CD14-positive monocyte (primary cell): ENCODE measurements around the gene OSBPL10. TPM values are rescaled to one million over a fixed set of nuclear protein-coding genes. Genes with fewer than 3 reads are reported as not detected.
A peak's percentile ranks its signal among the peaks of the same experiment; 100 is the strongest.

Source experiments
- DNase-seq, 3 donors: peaks; one replicate each; pipeline ENCODE4 v3.0.0-alpha.2; 2011 to 2022
- H2AFZ ChIP-seq: 2 replicates; pipeline ENCODE4 v1.6.0; 2012; ENCODE audit warnings: mild to moderate bottlenecking, low read depth, low read length, inconsistent platforms; ENCODE audit not compliant: insufficient read depth, poor library complexity, severe bottlenecking
- H3K27ac ChIP-seq, 2 donors: 1 replicate in 1 of 2; 2 replicates in 1 of 2; pipeline ENCODE4 v1.5.1; 2012 to 2013; ENCODE audit warnings: low read length in 2 of 2, control low read depth in 1 of 2, inconsistent platforms in 1 of 2, low read depth in 1 of 2, mild to moderate bottlenecking in 1 of 2
- H3K27me3 ChIP-seq, 2 donors: one replicate each; pipeline versions ENCODE4 v1.6.0 to v1.6.1; 2011 to 2013; ENCODE audit warnings: low read length in 2 of 2; ENCODE audit not compliant: control insufficient read depth in 2 of 2, insufficient read depth in 2 of 2
- H3K36me3 ChIP-seq, 2 donors: replicated peaks in 1 of 2; 1 replicate in 1 of 2; 2 replicates in 1 of 2; pipeline versions ENCODE4 v1.5.1 to v1.6.1; 2012 to 2013; ENCODE audit warnings: low read length in 2 of 2, control low read depth in 1 of 2, inconsistent platforms in 1 of 2, mild to moderate bottlenecking in 1 of 2; ENCODE audit not compliant: insufficient read depth in 2 of 2, control insufficient read depth in 1 of 2
- H3K4me1 ChIP-seq, 2 donors: 1 replicate in 1 of 2; 2 replicates in 1 of 2; pipeline versions ENCODE4 v1.5.1 to v1.6.1; 2012 to 2013; ENCODE audit warnings: low read length in 2 of 2, control low read depth in 1 of 2, inconsistent platforms in 1 of 2, mild to moderate bottlenecking in 1 of 2, moderate library complexity in 1 of 2; ENCODE audit not compliant: insufficient read depth in 2 of 2, control insufficient read depth in 1 of 2
- H3K4me2 ChIP-seq: replicated peaks from 2 replicates; pipeline ENCODE3; 2012; ENCODE audit warnings: low read length, moderate library complexity, mild to moderate bottlenecking; ENCODE audit not compliant: poor library complexity, severe bottlenecking; ENCODE audit errors: extremely low read depth
- H3K4me3 ChIP-seq, 3 experiments: fragments of 200-600 bp in 1 of 3; sonication (generic) in 1 of 3; replicated peaks in 1 of 3; 1 replicate in 2 of 3; 2 replicates in 1 of 3; pipeline ENCODE4 v1.5.1; 2011 to 2013; ENCODE audit warnings: low read length in 3 of 3, mild to moderate bottlenecking in 3 of 3, control low read depth in 2 of 3, low read depth in 2 of 3, inconsistent platforms in 1 of 3, moderate library complexity in 1 of 3
- H3K79me2 ChIP-seq: 2 replicates; pipeline ENCODE4 v1.6.0; 2012; ENCODE audit warnings: mild to moderate bottlenecking, control low read depth, inconsistent platforms, low read length, moderate library complexity; ENCODE audit not compliant: insufficient read depth
- H3K9ac ChIP-seq: 2 replicates; pipeline ENCODE4 v1.6.0; 2017; ENCODE audit warnings: low read length, mild to moderate bottlenecking; ENCODE audit not compliant: insufficient read depth, poor library complexity, severe bottlenecking
- H3K9me3 ChIP-seq, 2 donors: replicated peaks in 1 of 2; 1 replicate in 1 of 2; 2 replicates in 1 of 2; pipeline versions ENCODE4 v1.5.1 to v1.6.1; 2012 to 2013; ENCODE audit warnings: low read length in 2 of 2, control low read depth in 1 of 2; ENCODE audit not compliant: control insufficient read depth in 1 of 2, insufficient read depth in 1 of 2
- H4K20me1 ChIP-seq: 2 replicates; pipeline ENCODE4 v1.6.0; 2012; ENCODE audit warnings: mild to moderate bottlenecking, low read length, control low read depth, moderate library complexity; ENCODE audit not compliant: insufficient read depth
- H3K27ac Mint-ChIP-seq, 7 donors: one replicate each; pipeline ENCODE4 v1.8.0; 2020; ENCODE audit warnings: mild to moderate bottlenecking in 7 of 7, mixed read lengths in 7 of 7, moderate library complexity in 6 of 7, inconsistent platforms in 2 of 7
- H3K27me3 Mint-ChIP-seq, 3 donors: one replicate each; pipeline ENCODE4 v1.8.0; 2021 to 2022; ENCODE audit warnings: low read depth in 3 of 3, mild to moderate bottlenecking in 3 of 3, mixed read lengths in 3 of 3, moderate library complexity in 3 of 3, inconsistent platforms in 1 of 3
- H3K36me3 Mint-ChIP-seq, 2 donors: one replicate each; pipeline ENCODE4 v1.8.0; 2020; ENCODE audit warnings: mixed read lengths in 2 of 2, inconsistent platforms in 1 of 2, mild to moderate bottlenecking in 1 of 2
- H3K4me1 Mint-ChIP-seq: one replicate; pipeline ENCODE4 v1.8.0; 2020; ENCODE audit warnings: mild to moderate bottlenecking, mixed read lengths
- H3K4me3 Mint-ChIP-seq, 2 donors: one replicate each; pipeline ENCODE4 v1.8.0; 2020; ENCODE audit warnings: mild to moderate bottlenecking in 2 of 2, mixed read lengths in 2 of 2, moderate library complexity in 1 of 2
- H3K9me3 Mint-ChIP-seq, 7 donors: one replicate each; pipeline ENCODE4 v1.8.0; 2020 to 2022; ENCODE audit warnings: mixed read lengths in 7 of 7, mild to moderate bottlenecking in 6 of 7, moderate library complexity in 6 of 7, inconsistent platforms in 2 of 7
- CTCF ChIP-seq: fragments of 200-600 bp; IDR thresholded peaks from one replicate; pipeline ENCODE4 v1.8.0; 2022; ENCODE audit warnings: antibody characterized with exemption, mild to moderate bottlenecking
- WGBS: methylation state at CpG from one replicate; pipeline ENCODE4 v1.1.5; 2013; ENCODE audit warnings: missing lambda C conversion rate; ENCODE audit not compliant: insufficient coverage; 5-methylcytosine and 5-hydroxymethylcytosine counted together
- intact Hi-C, 2 donors: fragments of 100-400 bp; cut with micrococcal nuclease; formaldehyde crosslinking; loops; one replicate each; pipeline versions ENCODE4 v1.15.0 to v1.15.1; 2023
- polyA plus RNA-seq, 3 donors: library from polyadenylated mRNA; depleted of rRNA in 1 of 3; unstranded in 2 of 3; stranded (reverse) in 1 of 3; fragments of 300-500 nt in 2 of 3; fragments of >200 nt in 1 of 3; fragmentation: Illumina TruSeq in 2 of 3; gene quantifications; 1 replicate in 2 of 3; 2 replicates in 1 of 3; pipeline ENCODE4 v1.2.3, GENCODE V29; 2012 to 2021

The OSBPL10 gene
- polyA plus RNA-seq, 3 donors: 0.03 TPM; not detected in 2

GRCh38 chr3:31815006-31815405 lies 166.1 kb downstream of the OSBPL10 start:
- Histone ChIP-seq H4K20me1 (no peaks in the 10 kb centered on the region), H3K4me1 (no peaks in the 10 kb centered on the region), H3K9ac (no peak overlapping the region), H3K4me2 (no peak overlapping the region), H2AFZ (peak overlapping the region; percentile 35), H3K9me3 (peaks cover 0 to 2% of the 10 kb centered on the region in 2 donors), H3K36me3 (no peaks in the 10 kb centered on the region), H3K4me3 (no peak overlapping the region), H3K79me2 (no peaks in the 10 kb centered on the region), H3K27me3 (no peaks in the 10 kb centered on the region), H3K27ac (no peak overlapping the region)
- no peak for DNase-seq
- intact Hi-C loops: no loop called here
- peaks cover 0 to 19% (median 2%) of the 10 kb centered on the region in 7 donors for H3K9me3 Mint-ChIP-seq
- H3K36me3 Mint-ChIP-seq: peaks cover 0 to 2% of the 10 kb centered on the region in 2 donors
- H3K4me3 Mint-ChIP-seq: no peak overlapping the region
- no peak for TF ChIP-seq CTCF
- peaks cover 5% of the 10 kb centered on the region for H3K4me1 Mint-ChIP-seq
- 95% methylated on average over 3 of the region's 6 CpGs for WGBS
- H3K27ac Mint-ChIP-seq: peak overlapping the region in 1 of 7 donors; percentile 21
- H3K27me3 Mint-ChIP-seq: peaks cover 0 to 2% (median 2%) of the 10 kb centered on the region in 3 donors

DNA sequence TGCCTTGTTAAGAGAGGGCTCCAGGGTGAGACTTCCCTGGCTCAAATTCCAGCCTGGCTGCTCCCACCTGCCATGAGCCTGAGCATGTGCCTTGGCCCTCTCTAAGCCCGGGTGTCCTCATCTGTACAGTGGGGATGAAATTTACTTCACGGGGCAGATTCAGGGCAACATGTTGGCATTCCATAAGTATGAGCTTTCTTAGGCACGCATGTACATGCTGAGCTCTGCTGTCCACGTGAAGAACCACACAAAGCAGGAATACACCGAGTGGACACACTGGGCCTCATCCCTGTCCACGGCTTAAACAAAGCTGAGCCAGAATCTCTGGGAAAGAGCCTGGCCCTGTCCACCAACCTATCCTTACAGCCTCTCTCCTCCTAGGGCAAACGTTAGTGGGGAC lies 167.4 kb downstream of the OSBPL10 start:
- peaks cover 0 to 2% of the 10 kb centered on the region in 2 donors for H3K36me3 Mint-ChIP-seq
- no peak for TF ChIP-seq CTCF
- H3K4me1 Mint-ChIP-seq: peaks cover 5% of the 10 kb centered on the region
- peaks cover 0 to 2% of the 10 kb centered on the region in 2 donors for H3K9me3 ChIP-seq
- no peaks in the 10 kb centered on the region for H3K27me3 ChIP-seq
- intact Hi-C loops: no loop called here
- no peak overlapping the region for H3K9ac ChIP-seq
- 98% methylated on average over 7 of the region's 7 CpGs for WGBS
- H3K27ac ChIP-seq: no peak overlapping the region
- H3K4me3 Mint-ChIP-seq: no peak overlapping the region
- peak overlapping the region in 1 of 7 donors; percentile 38 for H3K27ac Mint-ChIP-seq
- no peaks in the 10 kb centered on the region for H4K20me1 ChIP-seq
- no peak overlapping the region for H3K4me3 ChIP-seq
- H3K4me2 ChIP-seq: no peak overlapping the region
- H3K4me1 ChIP-seq: no peaks in the 10 kb centered on the region
- no peak for DNase-seq
- H2AFZ ChIP-seq: no peak overlapping the region
- peaks cover 0 to 2% (median 2%) of the 10 kb centered on the region in 3 donors for H3K27me3 Mint-ChIP-seq
- H3K9me3 Mint-ChIP-seq: peaks cover 0 to 17% (median 2%) of the 10 kb centered on the region in 7 donors
- no peaks in the 10 kb centered on the region for H3K79me2 ChIP-seq
- no peaks in the 10 kb centered on the region for H3K36me3 ChIP-seq
